ENCODE measurements around the gene KRI1. TPM values are rescaled to one million over a fixed set of nuclear protein-coding genes. Genes with fewer than 3 reads are reported as not detected.
A peak's percentile ranks its signal among the peaks of the same experiment; 100 is the strongest.
"Not testable (repeated sequence)": the region's sequence is repeated elsewhere in the genome, so short reads cannot be mapped to it uniquely, and the experiment has no call there.

KRI1 gene
- total RNA-seq, 2 donors from 2014 or later: 45.2 to 47.7 TPM

GRCh38 chr19:10543420-10544241, 22.2 kb downstream of the KRI1 start, which contains the start of gene ATG4D:
Gene ATG4D (plus strand): TSS chr19:10543904. CDS start chr19:10544091, 187 bp downstream.
- Histone ChIP-seq H3K9me3 (ENCODE audit: control insufficient read depth, low read length) (no peaks in the 10 kb centered on the region), H3K9ac (ENCODE audit: extremely low read depth, low read length, poor library complexity, severe bottlenecking) (peak within 1 kb of the TSS; percentile 76), H3K27me3 (ENCODE audit: control insufficient read depth, insufficient read depth, low read length, poor library complexity, severe bottlenecking) (no peaks in the 10 kb centered on the region), H3K27ac (ENCODE audit: low read depth, low read length) (no peak within 1 kb of the TSS), H3K36me3 (ENCODE audit: control insufficient read depth, insufficient read depth, low read length) (peaks cover 10% of the 10 kb centered on the region), H3K4me1 (ENCODE audit: control insufficient read depth, insufficient read depth, low read length) (no peaks in the 10 kb centered on the region), H3K4me3 (ENCODE audit: low read length) (peak within 1 kb of the TSS; percentile 85)
- Mint-ChIP-seq H3K4me1 (no peaks in the 10 kb centered on the region), H3K4me3 (peak within 1 kb of the TSS; percentile 81), H3K27me3 (ENCODE audit: insufficient read depth) (peaks cover 6% of the 10 kb centered on the region), H3K36me3 (ENCODE audit: low read depth) (peaks cover 12% of the 10 kb centered on the region), H3K27ac (peak within 1 kb of the TSS; percentile 83), H3K9me3 (no peaks in the 10 kb centered on the region)
- 2 to 3% methylated on average over 16 to 77 of the region's 79 CpGs for WGBS, 2 experiments (ENCODE audit: insufficient coverage in 1 of 2, insufficient read length in 1 of 2)
- TF ChIP-seq, protein P1, sequence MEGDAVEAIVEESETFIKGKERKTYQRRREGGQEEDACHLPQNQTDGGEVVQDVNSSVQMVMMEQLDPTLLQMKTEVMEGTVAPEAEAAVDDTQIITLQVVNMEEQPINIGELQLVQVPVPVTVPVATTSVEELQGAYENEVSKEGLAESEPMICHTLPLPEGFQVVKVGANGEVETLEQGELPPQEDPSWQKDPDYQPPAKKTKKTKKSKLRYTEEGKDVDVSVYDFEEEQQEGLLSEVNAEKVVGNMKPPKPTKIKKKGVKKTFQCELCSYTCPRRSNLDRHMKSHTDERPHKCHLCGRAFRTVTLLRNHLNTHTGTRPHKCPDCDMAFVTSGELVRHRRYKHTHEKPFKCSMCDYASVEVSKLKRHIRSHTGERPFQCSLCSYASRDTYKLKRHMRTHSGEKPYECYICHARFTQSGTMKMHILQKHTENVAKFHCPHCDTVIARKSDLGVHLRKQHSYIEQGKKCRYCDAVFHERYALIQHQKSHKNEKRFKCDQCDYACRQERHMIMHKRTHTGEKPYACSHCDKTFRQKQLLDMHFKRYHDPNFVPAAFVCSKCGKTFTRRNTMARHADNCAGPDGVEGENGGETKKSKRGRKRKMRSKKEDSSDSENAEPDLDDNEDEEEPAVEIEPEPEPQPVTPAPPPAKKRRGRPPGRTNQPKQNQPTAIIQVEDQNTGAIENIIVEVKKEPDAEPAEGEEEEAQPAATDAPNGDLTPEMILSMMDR (conservative IDR thresholded peaks at IDR 0.05): no peak
- DNase-seq: peak; percentile 95

GRCh38 chr19:10543059-10543419, 22.8 kb downstream of the KRI1 start:
- H3K27ac ChIP-seq (ENCODE audit: low read depth, low read length): no peak overlapping the region
- H3K36me3 Mint-ChIP-seq (ENCODE audit: low read depth): peaks cover 7% of the 10 kb centered on the region
- peak overlapping the region; percentile 85 for H3K4me3 ChIP-seq (ENCODE audit: low read length)
- no peaks in the 10 kb centered on the region for H3K9me3 ChIP-seq (ENCODE audit: control insufficient read depth, low read length)
- TF ChIP-seq, protein P1 (conservative IDR thresholded peaks at IDR 0.05): no peak
- no peak overlapping the region for H3K27ac Mint-ChIP-seq
- no peaks in the 10 kb centered on the region for H3K27me3 ChIP-seq (ENCODE audit: control insufficient read depth, insufficient read depth, low read length, poor library complexity, severe bottlenecking)
- no peak overlapping the region for H3K9ac ChIP-seq (ENCODE audit: extremely low read depth, low read length, poor library complexity, severe bottlenecking)
- H3K4me1 Mint-ChIP-seq: no peaks in the 10 kb centered on the region
- no peak for DNase-seq
- H3K27me3 Mint-ChIP-seq (ENCODE audit: insufficient read depth): peaks cover 10% of the 10 kb centered on the region
- WGBS, 2 experiments (ENCODE audit: insufficient coverage in 1 of 2, insufficient read length in 1 of 2): 80 to 82% methylated on average over 7 to 8 of the region's 8 CpGs
- H3K4me1 ChIP-seq (ENCODE audit: control insufficient read depth, insufficient read depth, low read length): no peaks in the 10 kb centered on the region
- H3K9me3 Mint-ChIP-seq: no peaks in the 10 kb centered on the region
- H3K36me3 ChIP-seq (ENCODE audit: control insufficient read depth, insufficient read depth, low read length): peaks cover 4% of the 10 kb centered on the region
- peak overlapping the region; percentile 81 for H3K4me3 Mint-ChIP-seq

DNA sequence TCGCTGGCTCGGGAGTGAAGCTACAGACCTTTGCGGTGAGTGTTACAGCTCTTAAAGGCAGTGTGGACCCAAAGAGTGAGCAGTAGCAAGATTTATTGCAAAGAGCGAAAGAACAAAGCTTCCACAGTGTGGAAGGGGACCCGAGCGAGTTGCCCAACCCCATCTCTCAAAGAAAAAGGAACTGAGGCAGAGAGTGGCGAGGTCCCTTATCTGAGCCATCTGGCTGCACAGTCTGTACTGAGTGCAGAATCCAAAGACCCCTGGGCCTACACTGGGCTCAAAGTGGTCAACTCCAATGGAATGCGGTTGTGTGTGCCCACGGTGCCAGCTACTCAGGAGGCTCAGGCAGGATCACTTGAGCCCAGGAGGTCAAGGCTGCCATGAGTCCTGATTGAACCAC, 26.8 kb downstream of the KRI1 start:
- not testable (repeated sequence) for H3K4me3 ChIP-seq (ENCODE audit: low read length); H3K4me3 Mint-ChIP-seq; H3K36me3 Mint-ChIP-seq (ENCODE audit: low read depth); H3K27ac ChIP-seq (ENCODE audit: low read depth, low read length); H3K9ac ChIP-seq (ENCODE audit: extremely low read depth, low read length, poor library complexity, severe bottlenecking); H3K27me3 ChIP-seq (ENCODE audit: control insufficient read depth, insufficient read depth, low read length, poor library complexity, severe bottlenecking); H3K4me1 ChIP-seq (ENCODE audit: control insufficient read depth, insufficient read depth, low read length); H3K9me3 Mint-ChIP-seq; H3K9me3 ChIP-seq (ENCODE audit: control insufficient read depth, low read length); H3K4me1 Mint-ChIP-seq; DNase-seq; H3K36me3 ChIP-seq (ENCODE audit: control insufficient read depth, insufficient read depth, low read length); H3K27ac Mint-ChIP-seq
- H3K27me3 Mint-ChIP-seq (ENCODE audit: insufficient read depth): peaks cover 13% of the 10 kb centered on the region
- WGBS, 2 experiments (ENCODE audit: insufficient coverage in 1 of 2, insufficient read length in 1 of 2): 83 to 91% methylated on average over 6 to 9 of the region's 9 CpGs
